Stimulated activated CD8-positive, alpha-beta memory T cell treated with anti-CD3 and anti-CD28 coated beads, Interleukin-12 subunit alpha, Interleukin-12 subunit beta, amount 100 ng/mL, for 24 hours (primary cell): ENCODE results near the gene NUDT7.

Source experiments
- DNase-seq: peaks from one replicate; pipeline ENCODE4 v3.0.0-alpha.2; 2020; ENCODE audit errors: extremely low read depth

The NUDT7 gene

DNA sequence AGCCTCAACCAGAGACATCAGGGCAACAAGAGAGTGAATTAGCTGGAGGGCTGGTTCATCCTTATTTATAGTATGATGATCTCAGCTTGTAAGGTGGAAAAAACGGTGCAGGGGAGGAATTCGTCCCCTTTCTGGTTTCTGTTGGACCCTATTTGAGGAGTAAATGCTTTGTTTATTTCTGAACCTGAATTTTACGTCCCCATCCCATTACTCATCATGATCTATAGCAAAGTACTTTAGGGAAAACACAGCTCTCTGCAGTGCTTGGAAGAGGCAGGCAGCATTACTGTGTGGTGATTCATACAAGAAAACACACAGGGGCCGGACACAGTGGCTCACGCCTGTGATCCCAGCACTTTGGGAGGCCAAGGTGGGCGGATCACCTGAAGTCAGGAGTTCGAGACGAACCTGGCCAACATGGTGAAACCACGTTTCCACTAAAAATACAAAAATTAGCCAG, 58.1 kb downstream of the NUDT7 start:
- DNase-seq: no peak

DNA sequence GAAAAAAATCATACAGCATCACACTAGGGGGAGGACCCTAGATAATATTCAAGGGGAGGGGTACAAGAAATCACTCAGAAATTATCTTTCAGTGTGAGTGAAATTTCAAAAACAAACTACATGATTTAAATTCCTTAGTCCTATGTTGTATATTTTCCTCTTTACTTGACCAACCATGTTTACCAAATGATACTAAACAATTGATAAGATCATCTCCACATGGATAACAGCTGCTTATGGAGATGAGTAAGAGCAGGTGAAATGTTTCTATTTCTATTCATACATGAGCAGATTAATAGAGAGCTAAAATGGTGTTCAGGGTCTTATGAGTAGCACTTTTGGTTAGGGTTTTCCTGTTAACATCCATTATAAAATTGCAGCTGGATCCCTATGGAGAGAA, 58.8 kb downstream of the NUDT7 start:
- no peak for DNase-seq

DNA sequence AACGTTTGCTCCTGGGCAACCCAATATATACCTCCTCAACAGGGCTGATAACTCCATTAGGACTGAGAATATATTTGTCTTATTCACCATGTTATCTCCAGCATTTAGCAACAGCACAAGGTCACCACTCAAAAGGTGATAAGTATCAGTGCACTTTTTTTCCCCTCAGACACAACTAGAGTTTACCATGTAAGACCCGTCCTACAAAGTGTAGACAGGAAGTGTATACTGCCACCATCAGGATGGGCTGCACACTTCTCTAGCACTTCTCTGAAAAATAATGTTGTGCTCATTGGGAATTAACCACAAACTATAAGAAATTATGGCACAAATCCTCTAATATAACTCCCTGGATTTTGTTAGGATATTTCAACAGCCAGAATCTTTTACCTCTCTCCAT, 60.4 kb downstream of the NUDT7 start:
- DNase-seq: no peak

DNA sequence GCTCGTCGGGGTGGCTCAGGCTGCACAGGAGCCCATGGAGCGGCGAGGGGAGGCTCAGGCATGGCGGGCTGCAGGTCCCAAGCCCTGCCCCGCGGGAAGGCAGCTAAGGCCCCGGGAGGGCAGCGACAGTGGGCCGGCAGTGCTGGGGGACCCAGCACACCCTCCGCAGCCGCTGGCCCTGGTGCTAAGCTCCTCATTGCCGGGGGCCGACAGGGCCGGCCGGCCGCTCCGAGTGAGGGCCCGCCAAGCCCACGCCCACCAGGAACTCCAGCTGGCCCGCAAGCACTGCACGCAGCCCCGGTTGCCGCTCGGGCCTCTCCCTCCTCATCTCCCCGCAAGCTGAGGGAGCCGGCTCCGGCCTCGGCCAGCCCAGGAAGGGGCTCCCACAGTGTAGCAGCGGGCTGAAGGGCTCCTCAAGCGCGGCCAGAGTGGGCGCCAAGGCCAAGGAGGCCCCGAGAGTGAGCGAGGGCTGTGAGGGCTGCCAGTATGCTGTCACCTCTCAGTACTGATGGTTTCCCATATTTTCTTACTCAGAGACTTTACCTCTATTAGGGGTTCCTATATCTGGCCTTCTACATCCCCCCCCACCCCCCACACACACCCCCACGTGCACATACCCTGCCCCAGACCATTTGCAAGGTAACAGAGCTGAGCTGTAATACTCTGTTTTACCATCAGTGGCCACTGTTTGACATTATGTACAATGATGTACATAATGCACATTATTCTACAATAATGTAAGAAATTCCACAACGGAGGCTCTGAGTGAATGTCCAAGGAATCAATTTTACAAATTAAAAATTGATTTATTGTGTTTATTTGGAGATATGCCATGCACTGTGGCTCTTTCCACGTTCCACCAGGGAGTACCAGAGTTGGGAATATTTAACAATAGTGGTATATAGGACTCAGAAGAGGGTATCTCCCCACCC, 62.4 kb downstream of the NUDT7 start:
- no peak for DNase-seq

DNA sequence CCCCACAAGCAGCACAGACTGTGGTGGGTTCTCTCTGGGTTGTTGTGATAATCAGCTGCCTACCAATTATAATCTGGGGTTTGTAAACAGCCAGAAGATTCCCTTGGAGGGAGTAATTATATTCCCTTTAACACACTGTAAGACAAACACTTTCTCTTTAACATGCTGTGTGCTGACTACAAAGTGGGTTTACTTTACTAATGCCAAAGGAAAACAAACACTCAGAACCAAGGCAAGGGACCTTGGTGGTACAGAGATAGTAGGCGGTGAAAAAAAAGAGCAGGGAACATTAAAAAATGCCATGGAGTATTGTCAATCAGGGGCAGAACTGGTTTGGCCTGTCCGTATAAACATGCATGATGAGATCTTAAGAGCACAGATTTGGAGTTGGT, 63.1 kb downstream of the NUDT7 start:
- no peak for DNase-seq

DNA sequence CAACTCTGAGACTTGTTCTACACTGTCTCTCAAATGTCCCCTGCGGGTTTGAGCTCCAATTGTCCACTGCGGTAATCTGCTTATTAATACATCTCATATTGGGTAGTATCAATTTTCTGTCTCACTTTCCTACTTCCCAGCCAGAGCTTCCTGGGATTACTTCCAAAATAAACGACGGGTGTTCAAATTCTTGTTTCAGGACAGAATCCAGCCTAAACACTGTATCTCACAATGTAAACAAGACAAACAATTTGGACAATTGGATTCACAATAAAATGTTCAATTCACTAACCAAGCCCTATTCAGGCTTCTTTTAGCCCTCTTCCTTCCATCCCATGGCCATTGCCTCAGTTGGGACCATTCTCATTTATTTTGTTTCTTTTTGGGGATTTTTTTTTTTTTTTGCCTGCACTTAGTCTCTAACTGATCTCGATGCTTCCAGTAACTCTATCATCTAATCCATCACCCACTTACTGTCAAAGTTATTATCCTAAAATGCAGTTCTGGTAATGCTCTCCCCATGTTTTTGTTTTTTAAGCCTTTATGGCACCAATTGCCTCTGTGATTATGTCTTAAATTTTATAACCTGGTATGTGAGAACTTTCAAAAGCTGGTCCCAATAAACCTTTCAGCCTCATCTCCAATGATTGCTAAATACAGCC, 64.0 kb downstream of the NUDT7 start:
- DNase-seq: no peak

DNA sequence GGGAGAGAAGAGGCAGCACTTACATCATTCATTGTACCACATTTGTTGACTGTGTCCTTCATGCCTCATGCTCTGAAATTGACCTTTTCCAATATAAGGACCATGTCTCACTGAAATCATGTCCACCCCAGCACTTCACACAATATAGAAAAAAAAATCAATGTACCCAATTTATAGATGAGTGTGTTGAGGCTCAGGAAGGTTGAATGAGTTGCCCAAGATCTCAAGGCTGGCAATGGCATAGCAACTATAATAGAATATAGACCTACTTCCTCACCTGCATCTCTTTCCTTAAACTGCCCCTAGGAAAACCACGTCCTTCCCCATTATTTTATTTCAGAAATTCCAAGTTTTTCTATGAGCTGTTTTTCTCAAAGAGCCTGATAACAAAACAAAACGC, 65.1 kb downstream of the NUDT7 start:
- DNase-seq: no peak

DNA sequence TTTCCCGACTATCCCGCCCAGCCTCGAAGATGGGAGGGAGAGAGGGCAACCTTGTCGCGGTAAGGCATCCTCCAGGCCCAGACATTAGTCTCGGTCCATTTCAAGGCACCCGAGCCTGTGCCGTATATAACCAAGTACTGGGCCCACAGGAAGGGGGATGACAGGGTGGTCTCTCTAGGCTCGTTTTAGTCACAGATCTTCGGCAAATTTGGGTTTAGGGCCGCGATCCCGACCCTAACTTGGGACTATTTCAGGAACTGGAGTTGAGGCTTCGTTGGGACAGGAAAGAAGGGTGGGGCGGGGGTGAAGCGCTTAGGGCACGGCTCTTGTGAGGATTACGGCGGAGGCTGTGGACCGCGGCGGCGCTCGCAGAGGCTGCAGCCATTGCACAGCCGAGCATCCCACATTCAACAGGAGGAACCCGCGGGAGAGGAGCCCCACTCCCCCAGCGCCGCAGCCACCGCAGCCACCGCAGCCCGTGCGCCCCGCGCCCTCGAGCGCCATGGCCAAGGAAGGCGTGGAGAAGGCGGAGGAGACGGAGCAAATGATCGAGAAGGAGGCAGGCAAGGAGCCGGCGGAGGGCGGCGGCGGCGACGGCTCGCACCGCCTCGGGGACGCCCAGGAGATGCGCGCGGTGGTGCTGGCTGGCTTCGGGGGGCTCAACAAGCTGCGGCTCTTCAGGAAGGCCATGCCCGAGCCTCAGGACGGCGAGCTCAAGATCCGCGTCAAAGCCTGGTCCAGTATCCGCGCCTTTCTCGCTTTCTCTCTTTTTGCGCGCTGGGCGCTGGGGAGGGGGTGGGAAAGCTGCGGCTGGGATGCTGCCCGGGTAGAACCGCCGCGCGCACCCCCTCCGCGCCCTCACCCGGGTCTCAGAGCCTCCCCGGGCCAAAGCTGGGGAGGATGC, 66.1 kb downstream of the NUDT7 start, which contains the start of gene VAT1L:
TSS of gene VAT1L (plus strand) at position 384 of the 904 bp plus-strand sequence. CDS start at position 503, 119 bp downstream.
- DNase-seq: no peak

DNA sequence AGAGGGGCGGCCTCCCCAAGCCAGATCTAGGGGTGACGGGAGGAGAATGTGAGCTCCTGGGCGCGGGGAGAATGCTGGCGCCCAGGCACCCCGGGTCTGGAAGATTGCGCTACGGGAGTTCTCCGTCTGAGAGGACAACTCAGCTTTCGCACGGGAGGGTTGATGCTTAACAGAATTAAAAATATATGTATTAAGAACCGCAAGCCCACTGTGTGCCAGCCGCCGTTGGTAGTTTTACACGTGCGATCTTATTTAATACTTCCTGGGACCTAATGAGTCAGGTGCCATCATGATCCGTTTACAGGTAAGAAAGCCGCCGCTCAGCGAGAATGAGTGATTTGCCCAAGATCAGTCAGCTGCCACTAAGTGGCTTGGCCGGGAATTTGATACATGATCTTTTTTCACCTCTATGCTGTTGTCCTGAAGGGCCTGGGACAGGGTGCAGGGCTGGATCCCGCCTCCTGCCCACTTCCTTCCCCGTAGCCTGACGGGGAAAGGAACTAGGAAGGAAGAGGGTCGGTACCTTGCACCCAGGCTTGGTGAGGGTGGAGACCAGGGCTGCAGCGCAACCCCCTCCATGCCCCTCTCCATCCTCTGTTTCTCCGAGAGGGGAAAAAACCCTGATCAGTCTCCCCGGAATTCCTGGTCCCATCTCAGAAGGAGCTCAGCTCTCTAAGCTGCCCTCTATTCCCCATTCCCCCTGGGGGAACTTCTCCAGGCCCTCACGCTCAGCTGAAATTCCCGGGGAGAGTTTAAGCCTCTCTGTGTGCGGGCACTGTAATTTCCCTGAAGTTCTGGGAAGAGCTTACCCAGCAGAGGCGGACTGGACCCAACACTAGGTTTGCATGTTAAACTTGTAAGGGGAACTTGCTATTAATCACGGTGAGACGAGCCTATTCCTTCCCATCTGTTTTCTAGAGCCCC, 67.0 kb downstream of the NUDT7 start:
- DNase-seq: no peak

DNA sequence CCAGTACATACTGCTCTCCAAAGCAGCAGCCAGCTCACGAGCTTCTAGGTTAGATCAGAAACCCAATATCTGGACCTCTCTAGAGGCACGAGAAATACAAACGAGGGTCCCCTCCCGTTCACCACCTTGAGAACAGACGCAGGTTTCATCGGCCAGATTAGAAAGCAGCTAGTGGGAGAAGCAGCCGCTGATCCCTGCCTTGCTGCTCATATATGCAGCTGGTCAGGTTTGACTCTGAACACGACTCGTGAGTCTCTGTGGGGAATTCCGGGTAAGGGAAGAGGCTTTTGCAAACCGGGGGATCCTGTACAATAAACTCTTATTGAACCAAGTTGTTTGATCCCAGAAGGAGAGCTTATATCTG, 67.7 kb downstream of the NUDT7 start:
- no peak for DNase-seq

DNA sequence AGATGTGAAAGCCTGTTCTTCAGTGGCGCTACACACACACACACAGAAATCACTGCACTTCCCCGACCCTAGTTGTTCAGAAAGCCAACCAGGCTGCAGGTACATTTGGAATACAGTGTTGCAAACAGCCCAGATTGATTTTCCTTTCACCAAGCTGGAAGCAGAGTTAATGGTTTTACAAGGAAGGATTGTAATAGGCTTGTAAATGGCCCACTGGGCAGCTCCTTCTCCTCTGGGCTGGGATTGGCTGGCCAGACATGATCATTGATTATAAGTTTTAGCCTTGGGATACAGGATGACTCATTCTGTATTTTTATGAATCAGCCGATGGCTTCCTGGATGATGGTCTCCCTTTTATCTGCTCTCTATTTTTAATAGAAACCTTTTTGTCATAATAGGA, 68.6 kb downstream of the NUDT7 start:
- DNase-seq: no peak
